ENCODE results near the gene ZNF831. TPM values are rescaled to one million over a fixed set of nuclear protein-coding genes. Genes with fewer than 3 reads are reported as not detected.

ZNF831 gene
- total RNA-seq, 1 experiment from 2014 or later = 0.15 TPM

DNA sequence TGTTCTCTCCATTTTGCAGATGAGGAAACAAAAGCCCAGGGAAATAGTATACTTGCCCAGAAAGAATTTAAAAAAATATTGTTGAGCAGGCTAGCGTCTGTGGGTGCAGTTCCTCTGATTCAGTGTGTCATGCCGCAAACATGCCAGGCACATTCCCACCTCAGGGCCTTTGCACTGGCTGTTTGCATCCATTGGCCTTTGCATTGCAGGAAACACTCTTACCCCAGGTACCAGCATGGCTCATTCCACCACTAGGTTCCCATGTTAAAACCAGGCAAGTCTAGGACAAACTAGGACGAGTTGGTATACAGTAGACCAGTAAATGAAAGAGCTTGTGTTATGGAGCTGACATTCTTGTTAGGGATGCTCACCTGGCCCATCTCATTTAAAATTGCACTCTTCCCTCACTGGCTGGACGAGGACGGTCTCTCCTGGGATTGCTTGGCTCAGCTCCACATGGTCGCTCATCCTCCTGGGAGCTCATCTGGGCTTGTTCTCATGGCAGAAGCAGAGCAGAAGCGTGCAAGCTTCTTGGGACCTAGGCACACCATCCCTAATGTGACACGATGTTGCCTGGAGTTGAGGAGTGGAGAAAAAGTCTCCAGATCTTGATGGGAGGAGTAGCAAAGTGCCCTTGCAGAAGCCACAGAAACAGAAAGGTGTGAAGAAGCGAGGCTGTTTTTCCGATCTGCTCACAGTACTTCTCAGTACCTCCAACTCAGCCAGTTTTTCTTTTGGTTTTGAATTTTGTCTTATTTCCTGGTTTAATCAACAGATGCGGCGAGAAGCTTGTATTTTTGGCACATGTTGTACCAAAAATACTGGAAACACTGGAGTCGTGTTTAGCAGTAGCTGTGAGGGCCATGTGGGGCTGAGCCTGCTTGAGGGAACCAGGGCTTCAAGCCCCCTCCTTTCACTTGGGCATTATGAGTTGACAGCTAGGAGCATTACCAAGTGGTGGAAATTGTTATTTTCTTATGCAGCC lies 13.9 kb downstream of the ZNF831 start (continued):
- no peak for TF ChIP-seq YY1 (IDR thresholded peaks at IDR 0.05; ENCODE audit: extremely low read depth, insufficient replicate concordance, low read depth, low read length)

DNA sequence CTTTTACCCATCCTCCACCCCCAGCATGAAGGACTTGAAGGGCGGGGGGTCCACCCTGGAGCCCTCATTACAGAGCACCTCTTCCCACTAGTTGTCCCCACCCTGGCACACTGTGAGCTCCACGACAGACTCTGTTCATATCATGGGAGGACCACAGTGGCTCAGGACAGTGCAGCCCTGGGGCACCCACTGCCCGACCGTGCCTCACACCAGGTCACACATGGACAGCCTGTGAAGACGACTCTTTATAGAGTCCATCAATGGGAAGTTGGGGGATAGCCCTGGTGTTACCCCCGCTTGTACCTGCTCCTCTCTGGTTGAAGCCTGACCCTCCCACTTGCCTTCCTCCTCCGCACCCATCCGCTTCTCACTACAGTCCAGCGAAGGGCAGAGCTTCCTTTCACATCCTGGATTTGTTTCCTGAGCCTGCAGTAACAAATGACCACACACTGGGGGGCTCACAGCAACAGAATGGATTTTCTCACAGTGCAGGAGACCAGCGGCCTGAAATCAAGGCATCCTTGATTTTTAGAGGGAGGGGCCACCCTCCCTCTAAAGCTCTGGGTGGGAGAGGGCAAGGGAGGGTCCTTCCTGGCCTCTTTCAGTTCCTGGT lies 15.5 kb downstream of the ZNF831 start:
- intact Hi-C loops (cut with micrococcal nuclease) = no loop called here
- H3K79me2 ChIP-seq (ENCODE audit: insufficient read depth, low read length) = no peaks in the 10 kb centered on the region
- ATAC-seq (no peak), DNase-seq (ENCODE audit: low read depth, low spot score) (no peak)
- no peak overlapping the region for H3K4me3 ChIP-seq (replicated peaks in 1 of 2; ENCODE audit: low read depth in 1 of 2, low read length in 2 of 2)
- no peaks in the 10 kb centered on the region for H3K4me1 ChIP-seq (ENCODE audit: control insufficient read depth in 1 of 2, insufficient read depth in 2 of 2, low read length in 2 of 2)
- H2AFZ ChIP-seq (ENCODE audit: low read depth, low read length, poor library complexity, severe bottlenecking) = no peak overlapping the region
- POLR2A ChIA-PET = no interaction called here
- peaks cover 11% of the 10 kb centered on the region; the same call in 1 of the 2 replicates for H3K27me3 ChIP-seq (ENCODE audit: insufficient read depth, low read length)
- no peak overlapping the region for H3K9ac ChIP-seq (ENCODE audit: low read length)
- H3K9me2 ChIP-seq (ENCODE audit: insufficient read depth) = no peaks in the 10 kb centered on the region
- H3K36me3 ChIP-seq (ENCODE audit: control insufficient read depth in 1 of 2, insufficient read depth in 2 of 2, low read length in 2 of 2) = no peaks in the 10 kb centered on the region
- RAD21 ChIA-PET (ENCODE audit: low non-redundant PET in 1 of 2, low total read pairs in 2 of 2, uncharacterized antibody in 2 of 2, unreplicated experiment in 2 of 2) = no interaction called here
- no peak overlapping the region for H3K27ac ChIP-seq (ENCODE audit: low read depth, low read length)
- H3K9me3 ChIP-seq (ENCODE audit: control insufficient read depth in 1 of 2, insufficient read depth in 1 of 2, low read depth in 1 of 2, low read length in 2 of 2) = no peaks in the 10 kb centered on the region
- no TSS peak for BruUV-seq (replicated peaks)
- no peaks in the 10 kb centered on the region for H4K20me1 ChIP-seq (ENCODE audit: insufficient read depth)
- no peak overlapping the region for H3K4me2 ChIP-seq (ENCODE audit: low read length)
- TF ChIP-seq POLR2AphosphoS5 (IDR thresholded peaks at IDR 0.05; ENCODE audit: low read depth, low read length) (no peak), ZBTB33 (IDR thresholded peaks at IDR 0.05; ENCODE audit: extremely low read depth, insufficient replicate concordance, low read length) (no peak), SP1 (IDR thresholded peaks at IDR 0.05; ENCODE audit: low read depth) (no peak), POLR2A (IDR thresholded peaks at IDR 0.05; ENCODE audit: borderline replicate concordance, extremely low read depth, insufficient read depth, insufficient read length) (no peak), EGR1 (IDR thresholded peaks at IDR 0.05; ENCODE audit: low read depth) (no peak)
- CTCF ChIA-PET = no interaction called here
